Natural killer cell (primary cell): Measurements from ENCODE around the gene MTHFD2L. TPM values are rescaled to one million over a fixed set of nuclear protein-coding genes. Genes with fewer than 3 reads are reported as not detected.

ENCODE experiments used
- ATAC-seq, 3 donors: fragments of 150-1000 bp in 2 of 3; fragments of 200-7000 bp in 1 of 3; cut with Tn5 transposase; 1 replicate in 1 of 3; 2 replicates in 2 of 3; pipeline ENCODE4 v1.10.0; 2021; ENCODE audit warnings: mild to moderate bottlenecking in 2 of 3, moderate library complexity in 2 of 3
- DNase-seq, 2 donors: peaks; one replicate each; pipeline versions ENCODE4 v3.0.0 to v3.0.0-alpha.2; 2013 to 2021; ENCODE audit warnings: mixed read lengths in 1 of 2
- H3K27ac ChIP-seq: one replicate; pipeline ENCODE4 v1.5.1; 2013; ENCODE audit warnings: mild to moderate bottlenecking, low read length
- H3K27me3 ChIP-seq: one replicate; pipeline ENCODE4 v1.6.1; 2013; ENCODE audit warnings: low read length; ENCODE audit not compliant: control insufficient read depth, insufficient read depth
- H3K36me3 ChIP-seq: one replicate; pipeline ENCODE4 v1.6.1; 2013; ENCODE audit warnings: low read length; ENCODE audit not compliant: control insufficient read depth, insufficient read depth
- H3K4me1 ChIP-seq: one replicate; pipeline ENCODE4 v1.6.1; 2013; ENCODE audit warnings: low read length; ENCODE audit not compliant: control insufficient read depth, insufficient read depth
- H3K4me3 ChIP-seq: one replicate; pipeline ENCODE4 v1.5.1; 2013; ENCODE audit warnings: low read length
- H3K9me3 ChIP-seq: one replicate; pipeline ENCODE4 v1.6.1; 2013; ENCODE audit warnings: low read length; ENCODE audit not compliant: control insufficient read depth, insufficient read depth
- H3K27ac Mint-ChIP-seq, 2 donors: one replicate each; pipeline ENCODE4 v1.8.0; 2022; ENCODE audit warnings: mild to moderate bottlenecking in 2 of 2, mixed read lengths in 2 of 2, moderate library complexity in 1 of 2
- H3K27me3 Mint-ChIP-seq, 2 donors: one replicate each; pipeline ENCODE4 v1.8.0; 2022; ENCODE audit warnings: low read depth in 2 of 2, mixed read lengths in 2 of 2
- H3K36me3 Mint-ChIP-seq: one replicate; pipeline ENCODE4 v1.8.0; 2022; ENCODE audit warnings: mixed read lengths
- H3K4me1 Mint-ChIP-seq, 2 donors: one replicate each; pipeline ENCODE4 v1.8.0; 2022; ENCODE audit warnings: mixed read lengths in 2 of 2
- H3K4me3 Mint-ChIP-seq: one replicate; pipeline ENCODE4 v1.8.0; 2022; ENCODE audit warnings: mild to moderate bottlenecking, moderate library complexity, mixed read lengths
- H3K9me3 Mint-ChIP-seq, 2 donors: one replicate each; pipeline ENCODE4 v1.8.0; 2022; ENCODE audit warnings: mixed read lengths in 2 of 2
- WGBS: methylation state at CpG from one replicate; pipeline ENCODE4 v1.1.7; 2013; ENCODE audit warnings: missing lambda C conversion rate; ENCODE audit not compliant: insufficient coverage; 5-methylcytosine and 5-hydroxymethylcytosine counted together
- intact Hi-C: fragments of 100-400 bp; cut with micrococcal nuclease; formaldehyde crosslinking; loops from one replicate; pipeline ENCODE4 v1.14.2; 2022
- total RNA-seq, 4 donors: library from RNA; stranded (reverse); fragments of 120-200 nt in 1 of 4; gene quantifications; one replicate each; pipeline versions ENCODE4 v1.2.3 to v1.2.4, GENCODE V29; 2013 to 2022
- TF ChIP-seq, protein P1 (sequence below): fragments of 200-600 bp; IDR thresholded peaks from one replicate; pipeline ENCODE4 v1.8.0; 2022; ENCODE audit warnings: antibody characterized with exemption

The MTHFD2L gene
- total RNA-seq, 3 donors from 2014 or later (not counting 1 experiment from before 2014, with no cell fraction given) = 9.5 to 11.7 (median 10.4) TPM

DNA sequence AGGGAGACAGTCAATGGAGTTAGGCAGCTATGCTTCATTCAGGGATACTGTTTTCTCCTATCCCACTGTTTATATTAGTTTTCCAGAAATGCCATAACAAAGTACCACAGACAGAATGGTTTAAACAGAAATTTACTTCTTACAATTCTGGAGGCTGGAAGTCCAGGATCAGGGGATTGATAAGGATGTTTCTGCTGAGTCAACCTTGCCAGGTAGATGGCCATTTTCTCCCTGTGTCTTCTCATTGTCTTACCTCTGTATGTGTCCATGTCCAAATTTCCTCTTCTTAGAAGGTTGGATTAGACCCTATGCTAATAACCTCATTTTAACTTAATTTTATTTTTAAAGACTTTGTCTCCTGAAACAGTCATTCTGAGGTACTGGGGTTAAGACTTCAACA, 129.9 kb downstream of the MTHFD2L start:
- Histone ChIP-seq H3K9me3 (no peaks in the 10 kb centered on the region), H3K4me1 (no peaks in the 10 kb centered on the region), H3K4me3 (no peak overlapping the region), H3K27ac (no peak overlapping the region), H3K36me3 (no peaks in the 10 kb centered on the region), H3K27me3 (no peaks in the 10 kb centered on the region)
- DNase-seq (no peak), ATAC-seq (no peak)
- TF ChIP-seq, protein P1, sequence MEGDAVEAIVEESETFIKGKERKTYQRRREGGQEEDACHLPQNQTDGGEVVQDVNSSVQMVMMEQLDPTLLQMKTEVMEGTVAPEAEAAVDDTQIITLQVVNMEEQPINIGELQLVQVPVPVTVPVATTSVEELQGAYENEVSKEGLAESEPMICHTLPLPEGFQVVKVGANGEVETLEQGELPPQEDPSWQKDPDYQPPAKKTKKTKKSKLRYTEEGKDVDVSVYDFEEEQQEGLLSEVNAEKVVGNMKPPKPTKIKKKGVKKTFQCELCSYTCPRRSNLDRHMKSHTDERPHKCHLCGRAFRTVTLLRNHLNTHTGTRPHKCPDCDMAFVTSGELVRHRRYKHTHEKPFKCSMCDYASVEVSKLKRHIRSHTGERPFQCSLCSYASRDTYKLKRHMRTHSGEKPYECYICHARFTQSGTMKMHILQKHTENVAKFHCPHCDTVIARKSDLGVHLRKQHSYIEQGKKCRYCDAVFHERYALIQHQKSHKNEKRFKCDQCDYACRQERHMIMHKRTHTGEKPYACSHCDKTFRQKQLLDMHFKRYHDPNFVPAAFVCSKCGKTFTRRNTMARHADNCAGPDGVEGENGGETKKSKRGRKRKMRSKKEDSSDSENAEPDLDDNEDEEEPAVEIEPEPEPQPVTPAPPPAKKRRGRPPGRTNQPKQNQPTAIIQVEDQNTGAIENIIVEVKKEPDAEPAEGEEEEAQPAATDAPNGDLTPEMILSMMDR = no peak
- Mint-ChIP-seq H3K4me1 (no peaks in the 10 kb centered on the region), H3K4me3 (no peak overlapping the region), H3K9me3 (peaks cover 0 to 5% of the 10 kb centered on the region in 2 donors), H3K27me3 (no peaks in the 10 kb centered on the region), H3K27ac (no peak overlapping the region), H3K36me3 (no peaks in the 10 kb centered on the region)
- intact Hi-C loops = no loop called here

DNA sequence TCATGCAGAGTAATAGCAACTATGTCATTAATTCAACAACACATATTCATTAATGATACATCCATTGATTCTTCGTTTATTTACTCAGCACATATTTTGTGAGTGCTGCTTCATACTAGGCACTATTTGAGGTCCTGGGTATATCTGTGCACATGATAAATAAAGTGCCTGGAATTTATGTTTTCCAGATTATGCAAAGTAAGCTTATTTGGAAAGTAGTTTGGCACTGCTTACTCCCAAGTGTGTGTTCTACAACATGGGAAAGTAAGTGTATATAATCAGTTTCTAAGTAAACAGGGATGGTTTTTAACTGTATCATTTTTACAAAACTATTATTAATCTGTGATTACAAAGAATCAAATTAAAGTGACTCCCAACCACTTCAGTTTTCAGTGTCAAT, 133.6 kb downstream of the MTHFD2L start:
- H3K36me3 Mint-ChIP-seq = no peaks in the 10 kb centered on the region
- H3K4me1 Mint-ChIP-seq = no peaks in the 10 kb centered on the region
- DNase-seq (no peak), ATAC-seq (no peak)
- Histone ChIP-seq H3K27ac (no peak overlapping the region), H3K4me3 (no peak overlapping the region), H3K9me3 (no peaks in the 10 kb centered on the region), H3K27me3 (no peaks in the 10 kb centered on the region), H3K4me1 (no peaks in the 10 kb centered on the region), H3K36me3 (no peaks in the 10 kb centered on the region)
- H3K27ac Mint-ChIP-seq = no peak overlapping the region
- H3K4me3 Mint-ChIP-seq = no peak overlapping the region
- intact Hi-C loops = no loop called here
- TF ChIP-seq, protein P1 = no peak
- H3K27me3 Mint-ChIP-seq = no peaks in the 10 kb centered on the region
- H3K9me3 Mint-ChIP-seq = peaks cover 0 to 5% of the 10 kb centered on the region in 2 donors
- 71% methylated on average over 1 of the region's 1 CpG for WGBS

DNA sequence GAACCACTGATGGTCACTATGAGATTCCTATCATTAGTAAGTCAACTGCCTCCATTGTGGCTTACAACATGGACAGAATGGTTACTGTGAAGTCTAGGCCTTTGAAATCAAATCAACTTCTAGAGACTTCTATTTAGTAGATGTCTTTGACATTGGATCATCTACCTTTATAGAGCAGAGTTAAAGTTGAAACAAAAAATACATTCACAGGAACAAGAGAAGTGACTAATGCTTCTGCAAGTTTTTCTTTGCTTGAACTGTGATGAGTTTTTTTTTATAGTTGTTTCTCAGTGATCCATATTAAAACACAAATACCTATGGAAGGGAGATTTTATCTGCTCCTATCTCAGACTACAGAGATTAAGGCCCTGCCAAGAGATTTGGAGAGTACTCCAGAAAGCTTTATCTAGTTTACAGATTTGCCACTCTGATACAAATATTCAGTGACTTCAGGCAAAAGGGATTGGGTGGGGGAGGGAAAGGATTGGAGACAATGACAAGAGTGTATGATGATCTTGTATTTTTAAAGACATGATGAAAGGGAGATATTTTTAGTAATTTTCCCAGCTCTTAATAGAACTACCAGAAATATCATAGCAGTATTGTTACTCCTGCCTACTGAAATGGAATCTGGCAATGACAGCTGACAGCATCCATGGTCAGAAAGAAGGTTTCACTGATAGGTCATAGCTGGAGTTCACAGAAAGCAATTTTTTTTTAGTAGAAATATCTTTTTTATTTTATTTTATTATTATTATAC, 134.4 kb downstream of the MTHFD2L start:
- H3K27me3 Mint-ChIP-seq = no peaks in the 10 kb centered on the region
- no peak for ATAC-seq
- Histone ChIP-seq H3K27me3 (no peaks in the 10 kb centered on the region), H3K4me1 (no peaks in the 10 kb centered on the region), H3K36me3 (no peaks in the 10 kb centered on the region), H3K9me3 (no peaks in the 10 kb centered on the region), H3K27ac (no peak overlapping the region), H3K4me3 (no peak overlapping the region)
- no peaks in the 10 kb centered on the region for H3K4me1 Mint-ChIP-seq
- no peak overlapping the region for H3K27ac Mint-ChIP-seq
- H3K4me3 Mint-ChIP-seq = no peak overlapping the region
- TF ChIP-seq, protein P1 = no peak
- no peaks in the 10 kb centered on the region for H3K36me3 Mint-ChIP-seq
- intact Hi-C loops = no loop called here
- no peak for DNase-seq
- H3K9me3 Mint-ChIP-seq = peaks cover 0 to 5% of the 10 kb centered on the region in 2 donors

DNA sequence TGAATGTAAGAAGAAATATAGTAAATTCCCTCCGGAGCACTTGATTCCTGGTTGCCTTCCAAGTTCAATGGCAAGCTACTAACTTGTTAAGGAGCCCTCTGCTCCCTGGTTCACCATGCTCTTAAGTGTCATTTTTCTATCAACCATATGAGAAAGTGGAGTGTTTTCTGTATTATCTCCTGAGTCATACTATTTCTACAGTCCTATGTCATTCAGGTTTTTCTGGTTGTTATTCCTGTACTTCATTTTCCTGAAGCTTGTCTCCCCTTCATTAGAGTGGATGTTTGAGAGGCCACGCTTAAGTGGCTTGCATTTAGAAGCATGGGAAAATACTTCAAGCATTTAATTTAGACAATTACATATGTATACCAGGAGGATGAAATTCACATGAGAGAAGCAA, 135.6 kb downstream of the MTHFD2L start:
- Mint-ChIP-seq H3K36me3 (no peaks in the 10 kb centered on the region), H3K27ac (no peak overlapping the region), H3K27me3 (no peaks in the 10 kb centered on the region), H3K4me1 (no peaks in the 10 kb centered on the region), H3K9me3 (peaks cover 0 to 5% of the 10 kb centered on the region in 2 donors), H3K4me3 (no peak overlapping the region)
- WGBS = 90% methylated on average over 1 of the region's 2 CpGs
- TF ChIP-seq, protein P1 = no peak
- Histone ChIP-seq H3K36me3 (no peaks in the 10 kb centered on the region), H3K4me3 (no peak overlapping the region), H3K4me1 (no peaks in the 10 kb centered on the region), H3K27ac (no peak overlapping the region), H3K9me3 (no peaks in the 10 kb centered on the region), H3K27me3 (no peaks in the 10 kb centered on the region)
- ATAC-seq (no peak), DNase-seq (no peak)
- intact Hi-C loops = no loop called here
